GM19324 (cell line): ENCODE measurements around the gene NTN1.
"Not testable (repeated sequence)": the region's sequence is repeated elsewhere in the genome, so short reads cannot be mapped to it uniquely, and the experiment has no call there.

ENCODE experiments used
- ATAC-seq: cut with Tn5 transposase; IDR thresholded peaks from one replicate; pipeline ENCODE4 v1.9.1; 2021; ENCODE audit warnings: mild to moderate bottlenecking, moderate library complexity; ENCODE audit not compliant: unreplicated experiment, low FRiP score

The NTN1 gene

GRCh38 chr17:9074131-9074530 is 52.8 kb downstream of the NTN1 start:
- no peak for ATAC-seq

GRCh38 chr17:9079461-9080103 is 58.3 kb downstream of the NTN1 start:
- no peak for ATAC-seq

GRCh38 chr17:9080296-9080914 is 59.1 kb downstream of the NTN1 start:
- ATAC-seq = no peak

- no peak for ATAC-seq
These were observed 59.7 kb downstream of the NTN1 start for GRCh38 chr17:9080983-9081382.

- no peak for ATAC-seq
These were observed 65.3 kb downstream of the NTN1 start for GRCh38 chr17:9086577-9086976.

- no peak for ATAC-seq
These were observed 66.6 kb downstream of the NTN1 start for GRCh38 chr17:9087921-9088320.

GRCh38 chr17:9090641-9091096 is 69.4 kb downstream of the NTN1 start:
- ATAC-seq = no peak

- no peak for ATAC-seq
These were observed 72.9 kb downstream of the NTN1 start for GRCh38 chr17:9094193-9094592.

GRCh38 chr17:9095390-9095789 is 74.1 kb downstream of the NTN1 start:
- no peak for ATAC-seq

- ATAC-seq = no peak
These were observed 77.0 kb downstream of the NTN1 start for GRCh38 chr17:9098242-9098825.

GRCh38 chr17:9101356-9101755 is 80.0 kb downstream of the NTN1 start:
- no peak for ATAC-seq

GRCh38 chr17:9103193-9103592 is 81.9 kb downstream of the NTN1 start:
- ATAC-seq = not testable (repeated sequence)

- ATAC-seq = no peak
These were observed 83.2 kb downstream of the NTN1 start for GRCh38 chr17:9104370-9105041.

- no peak for ATAC-seq
These were observed 84.0 kb downstream of the NTN1 start for GRCh38 chr17:9105068-9105868.

- not testable (repeated sequence) for ATAC-seq
These were observed 85.0 kb downstream of the NTN1 start for GRCh38 chr17:9106278-9106677.

- ATAC-seq = no peak
These were observed 86.2 kb downstream of the NTN1 start for GRCh38 chr17:9107527-9107926.

- no peak for ATAC-seq
These were observed 86.8 kb downstream of the NTN1 start for GRCh38 chr17:9108146-9108545.

- ATAC-seq = no peak
These were observed 88.6 kb downstream of the NTN1 start for GRCh38 chr17:9109933-9110332.

- ATAC-seq = no peak
These were observed 89.2 kb downstream of the NTN1 start for GRCh38 chr17:9110501-9110900.
